NB4 (cell line): ENCODE data around the gene ARMC3.

Experiments
- DNase-seq: peaks from one replicate; pipeline ENCODE4 v3.0.0; 2010; ENCODE audit warnings: low read depth
- H3K4me3 ChIP-seq: one replicate; pipeline ENCODE4 v1.5.1; 2011; ENCODE audit warnings: mild to moderate bottlenecking, low read depth, low read length, moderate library complexity
- CTCF ChIP-seq: IDR thresholded peaks from one replicate; pipeline ENCODE4 v1.5.1; 2012; ENCODE audit warnings: low read depth, low read length
- MAX ChIP-seq: IDR thresholded peaks from 2 replicates; pipeline ENCODE4 v1.6.1; 2011; ENCODE audit warnings: low read depth, low read length
- MYC ChIP-seq: IDR thresholded peaks from 2 replicates; pipeline ENCODE4 v1.6.1; 2011; ENCODE audit warnings: low read depth, low read length
- POLR2A ChIP-seq: IDR thresholded peaks from 2 replicates; pipeline ENCODE4 v1.6.1; 2011; ENCODE audit warnings: mild to moderate bottlenecking; ENCODE audit not compliant: insufficient read length; ENCODE audit errors: extremely low read depth

ARMC3 gene

GRCh38 chr10:22997096-22997495 is 69.2 kb downstream of the ARMC3 start:
- TF ChIP-seq CTCF (no peak), MAX (no peak), POLR2A (no peak), MYC (no peak)
- no peak for DNase-seq
- H3K4me3 ChIP-seq, result no peak overlapping the region

DNA sequence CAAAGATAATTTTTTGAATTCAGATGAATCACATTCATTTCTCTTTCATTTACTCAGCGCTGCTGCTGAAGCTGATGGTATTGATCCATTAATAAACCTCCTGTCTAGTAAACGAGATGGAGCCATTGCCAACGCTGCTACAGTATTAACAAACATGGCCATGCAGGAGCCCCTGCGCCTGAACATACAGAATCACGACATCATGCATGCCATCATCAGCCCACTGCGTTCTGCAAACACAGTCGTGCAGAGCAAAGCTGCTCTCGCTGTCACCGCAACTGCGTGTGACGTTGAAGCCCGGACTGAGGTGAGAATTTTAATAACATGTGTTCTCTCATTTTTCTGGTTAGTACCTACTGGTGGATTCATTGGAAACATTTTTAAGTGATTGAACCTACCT is 70.2 kb downstream of the ARMC3 start:
- no peak overlapping the region for H3K4me3 ChIP-seq
- TF ChIP-seq MAX, result no peak
- no peak for TF ChIP-seq POLR2A
- TF ChIP-seq MYC, result no peak
- no peak for TF ChIP-seq CTCF
- no peak for DNase-seq

GRCh38 chr10:22999942-23000341 is 72.1 kb downstream of the ARMC3 start:
- no peak for DNase-seq
- H3K4me3 ChIP-seq, result no peak overlapping the region
- TF ChIP-seq CTCF (no peak), MAX (no peak), MYC (no peak), POLR2A (no peak)

GRCh38 chr10:23001901-23002516 is 74.2 kb downstream of the ARMC3 start:
- H3K4me3 ChIP-seq, result no peak overlapping the region
- TF ChIP-seq POLR2A (no peak), MAX (no peak), CTCF (no peak), MYC (no peak)
- no peak for DNase-seq

GRCh38 chr10:23005150-23005549 is 77.3 kb downstream of the ARMC3 start:
- H3K4me3 ChIP-seq, result no peak overlapping the region
- TF ChIP-seq CTCF (no peak), MYC (no peak), MAX (no peak), POLR2A (no peak)
- DNase-seq, result no peak
